CD4-positive, alpha-beta memory T cell (primary cell): ENCODE data around the gene DCST1. TPM values are rescaled to one million over a fixed set of nuclear protein-coding genes. Genes with fewer than 3 reads are reported as not detected.

ENCODE experiments used
- CTCF ChIA-PET: fragments of 350-600 bp; sonication (Branson Sonifier 250); formaldehyde crosslinking; loops from one replicate; lab custom pipeline; 2021; ENCODE audit warnings: inconsistent platforms; ENCODE audit not compliant: partially characterized antibody; lab: Charles Lee
- POLR2A ChIA-PET: fragments of 350-600 bp; sonication (Branson Sonifier 250); formaldehyde crosslinking; loops from one replicate; lab custom pipeline; 2021; ENCODE audit not compliant: partially characterized antibody; lab: Charles Lee
- DNase-seq, 5 donors: peaks; one replicate each; pipeline versions ENCODE4 v3.0.0 to v3.0.0-alpha.2; 2020 to 2022; ENCODE audit warnings: mixed read lengths in 1 of 5
- H3K27ac ChIP-seq: one replicate; pipeline ENCODE4 v1.7.0; 2013; ENCODE audit warnings: low read depth, low read length
- H3K27me3 ChIP-seq: 2 replicates; pipeline ENCODE4 v1.7.0; 2013; ENCODE audit warnings: mild to moderate bottlenecking, low read length, moderate library complexity; ENCODE audit not compliant: insufficient read depth
- H3K36me3 ChIP-seq: 2 replicates; pipeline ENCODE4 v1.7.0; 2013; ENCODE audit warnings: mild to moderate bottlenecking, low read length, moderate library complexity; ENCODE audit not compliant: insufficient read depth
- H3K4me1 ChIP-seq: 2 replicates; pipeline ENCODE4 v1.7.0; 2013; ENCODE audit warnings: mild to moderate bottlenecking, low read length, moderate library complexity; ENCODE audit not compliant: insufficient read depth
- H3K4me3 ChIP-seq, 2 donors: one replicate each; pipeline ENCODE4 v1.7.0; 2013; ENCODE audit warnings: low read length in 2 of 2, mild to moderate bottlenecking in 1 of 2
- H3K9me3 ChIP-seq, 2 donors: one replicate each; pipeline ENCODE4 v1.7.0; 2013; ENCODE audit warnings: low read length in 2 of 2, control low read depth in 1 of 2; ENCODE audit not compliant: control insufficient read depth in 1 of 2
- H3K27ac Mint-ChIP-seq, 7 donors: one replicate each; pipeline ENCODE4 v1.8.0; 2020 to 2021; ENCODE audit warnings: mixed read lengths in 7 of 7, mild to moderate bottlenecking in 6 of 7, inconsistent platforms in 3 of 7, moderate library complexity in 3 of 7
- H3K27me3 Mint-ChIP-seq, 2 donors: one replicate each; pipeline ENCODE4 v1.8.0; 2020 to 2021; ENCODE audit warnings: mixed read lengths in 2 of 2
- H3K36me3 Mint-ChIP-seq, 2 donors: one replicate each; pipeline ENCODE4 v1.8.0; 2020 to 2021; ENCODE audit warnings: mixed read lengths in 2 of 2, inconsistent platforms in 1 of 2, mild to moderate bottlenecking in 1 of 2
- H3K4me1 Mint-ChIP-seq, 4 donors: one replicate each; pipeline ENCODE4 v1.8.0; 2020 to 2021; ENCODE audit warnings: mixed read lengths in 4 of 4, mild to moderate bottlenecking in 1 of 4
- H3K4me3 Mint-ChIP-seq, 8 donors: one replicate each; pipeline ENCODE4 v1.8.0; 2020 to 2021; ENCODE audit warnings: mixed read lengths in 8 of 8, mild to moderate bottlenecking in 7 of 8, moderate library complexity in 6 of 8, inconsistent platforms in 3 of 8
- H3K9me3 Mint-ChIP-seq, 8 donors: one replicate each; pipeline ENCODE4 v1.8.0; 2020 to 2021; ENCODE audit warnings: mixed read lengths in 8 of 8, mild to moderate bottlenecking in 5 of 8, inconsistent platforms in 3 of 8, moderate library complexity in 1 of 8
- intact Hi-C: fragments of 100-400 bp; cut with micrococcal nuclease; formaldehyde crosslinking; loops from one replicate; pipeline ENCODE4 v1.15.1; 2023
- polyA plus RNA-seq, 2 donors: library from polyadenylated mRNA; unstranded; fragments of 300-500 nt; fragmentation: Illumina TruSeq; gene quantifications; one replicate each; pipeline ENCODE4 v1.2.3, GENCODE V29; 2021
- total RNA-seq, 2 experiments: library from RNA; stranded (reverse); gene quantifications; one replicate each; pipeline ENCODE4 v1.2.3, GENCODE V29; 2021

The DCST1 gene
- total and polyA plus RNA-seq, 4 experiments from 2014 or later = 0.14 TPM; not detected in 3

DNA sequence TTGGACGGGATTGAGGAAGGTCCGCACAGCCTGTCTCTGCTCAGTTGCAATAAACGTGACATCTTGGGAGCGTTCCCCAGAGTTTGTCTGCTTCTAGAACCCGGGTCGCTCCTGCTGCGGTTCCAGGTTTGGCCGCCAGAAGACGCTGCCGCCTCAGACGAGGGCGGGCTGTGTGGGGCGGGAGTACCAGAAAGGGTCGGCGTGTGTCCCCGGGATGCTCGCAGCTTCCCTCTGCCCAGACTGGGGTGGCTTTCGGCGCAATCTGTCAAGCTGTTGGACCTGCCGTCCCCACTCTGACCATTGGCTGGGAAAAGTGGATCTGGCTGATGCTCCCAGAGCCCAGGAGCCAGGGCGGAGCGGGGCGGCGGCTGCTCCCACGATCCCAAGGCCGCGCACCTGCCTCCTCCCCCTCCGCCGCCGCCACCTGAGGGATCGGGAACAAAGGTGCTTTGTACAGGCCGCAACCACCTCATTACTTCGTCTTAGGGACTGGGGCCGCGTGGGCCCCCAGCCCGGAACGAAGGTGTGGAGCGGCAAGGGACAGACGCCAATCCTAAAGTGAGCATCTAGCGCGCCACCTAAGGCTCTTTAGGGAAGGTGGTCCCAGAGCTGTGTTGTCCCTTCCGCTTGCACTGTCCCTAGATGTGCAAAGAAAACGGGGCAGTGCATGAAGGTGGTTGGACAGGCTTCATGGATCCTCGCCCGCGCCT lies 29.2 kb downstream of the DCST1 start:
- peak overlapping the region; percentile 25 to 91 (median 82) for H3K27ac Mint-ChIP-seq
- H3K4me3 ChIP-seq = peak overlapping the region; percentile 63 to 70

DNA sequence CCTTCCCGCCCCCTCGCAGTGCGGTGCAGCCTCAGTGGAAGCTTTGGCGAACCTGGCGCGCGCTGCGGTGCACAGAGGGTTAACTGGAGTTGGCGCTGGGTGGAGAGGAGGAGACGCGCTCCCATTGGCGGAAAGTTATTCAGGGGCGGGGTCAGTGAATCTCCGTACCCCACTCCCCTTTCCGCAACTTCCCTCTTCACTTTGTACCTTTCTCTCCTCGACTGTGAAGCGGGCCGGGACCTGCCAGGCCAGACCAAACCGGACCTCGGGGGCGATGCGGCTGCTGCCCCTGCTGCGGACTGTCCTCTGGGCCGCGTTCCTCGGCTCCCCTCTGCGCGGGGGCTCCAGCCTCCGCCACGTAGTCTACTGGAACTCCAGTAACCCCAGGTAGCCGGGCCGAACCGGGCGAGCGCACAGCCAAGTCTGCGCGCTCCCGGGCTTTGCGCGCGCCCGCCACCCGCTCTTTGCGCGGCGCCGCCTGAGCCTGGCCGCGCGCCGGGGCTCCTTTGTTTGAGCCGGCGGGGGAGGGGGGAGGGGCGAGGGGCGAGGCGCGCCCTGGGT lies 30.0 kb downstream of the DCST1 start, which contains the start of gene EFNA4:
Gene EFNA4, plus strand, starts transcription at position 191 of the 561 bp plus-strand sequence. Its CDS starts 84 bp downstream, at position 275.
- Histone ChIP-seq H3K27me3 (no peaks in the 10 kb centered on the region), H3K27ac (peak within 1 kb of the TSS; percentile 51), H3K4me3 (peak within 1 kb of the TSS; percentile 63 to 70), H3K4me1 (peaks cover 35% of the 10 kb centered on the region), H3K36me3 (peaks cover under 1% of the 10 kb centered on the region), H3K9me3 (no peaks in the 10 kb centered on the region)
- Mint-ChIP-seq H3K4me1 (peaks cover 23 to 52% (median 32%) of the 10 kb centered on the region in 4 donors), H3K27ac (peak within 1 kb of the TSS; percentile 81 to 94 (median 85)), H3K36me3 (peaks cover 8 to 24% of the 10 kb centered on the region in 2 donors), H3K27me3 (no peaks in the 10 kb centered on the region), H3K4me3 (peak within 1 kb of the TSS; percentile 91 to 99 (median 94)), H3K9me3 (no peaks in the 10 kb centered on the region)
- ChIA-PET CTCF (interaction anchor here (2.0 to 9.1 kb wide), 4 partner anchors 12 to 21 kb away, joined by 5 to 203 read pairs (median 42); partner anchors contain the start of genes ADAM15 and EFNA3), POLR2A (interaction anchor here (0.6 to 6.4 kb wide), 16 partner anchors 9 to 127 kb away, joined by 3 to 83 read pairs (median 4); partner anchors contain the start of genes ADAM15, EFNA3, KRTCAP2 and PMVK)
- peak; percentile 83 to 87 (median 86) for DNase-seq
- intact Hi-C loops = loop anchor here (1.0 to 10.0 kb wide), 3 partner anchors 8 to 299 kb away; no protein-coding TSS in a partner anchor

More for the DNA sequence above, 29.2 kb downstream of the DCST1 start:
- DNase-seq = peak; percentile 56 to 71 (median 65)
- Mint-ChIP-seq H3K36me3 (peaks cover 4 to 26% of the 10 kb centered on the region in 2 donors), H3K4me3 (peak overlapping the region; percentile 91 to 99 (median 94)), H3K27me3 (no peaks in the 10 kb centered on the region), H3K9me3 (no peaks in the 10 kb centered on the region), H3K4me1 (peaks cover 23 to 48% (median 32%) of the 10 kb centered on the region in 4 donors)
- Histone ChIP-seq H3K36me3 (peaks cover 3% of the 10 kb centered on the region), H3K9me3 (no peaks in the 10 kb centered on the region), H3K27ac (peak overlapping the region; percentile 51), H3K27me3 (no peaks in the 10 kb centered on the region), H3K4me1 (peaks cover 35% of the 10 kb centered on the region)
- POLR2A ChIA-PET = interaction anchor here (0.6 to 6.4 kb wide), 11 partner anchors 10 to 126 kb away, joined by 3 to 83 read pairs (median 7); partner anchors contain the start of genes ADAM15, EFNA3, KRTCAP2 and PMVK
- intact Hi-C loops = loop anchor here (1.0 to 10.0 kb wide), 3 partner anchors 8 to 298 kb away; no protein-coding TSS in a partner anchor
- CTCF ChIA-PET = interaction anchor here (0.6 to 9.1 kb wide), 4 partner anchors 15 to 110 kb away, joined by 3 to 203 read pairs (median 42); partner anchors contain the start of genes ADAM15, EFNA3 and KRTCAP2

DNA sequence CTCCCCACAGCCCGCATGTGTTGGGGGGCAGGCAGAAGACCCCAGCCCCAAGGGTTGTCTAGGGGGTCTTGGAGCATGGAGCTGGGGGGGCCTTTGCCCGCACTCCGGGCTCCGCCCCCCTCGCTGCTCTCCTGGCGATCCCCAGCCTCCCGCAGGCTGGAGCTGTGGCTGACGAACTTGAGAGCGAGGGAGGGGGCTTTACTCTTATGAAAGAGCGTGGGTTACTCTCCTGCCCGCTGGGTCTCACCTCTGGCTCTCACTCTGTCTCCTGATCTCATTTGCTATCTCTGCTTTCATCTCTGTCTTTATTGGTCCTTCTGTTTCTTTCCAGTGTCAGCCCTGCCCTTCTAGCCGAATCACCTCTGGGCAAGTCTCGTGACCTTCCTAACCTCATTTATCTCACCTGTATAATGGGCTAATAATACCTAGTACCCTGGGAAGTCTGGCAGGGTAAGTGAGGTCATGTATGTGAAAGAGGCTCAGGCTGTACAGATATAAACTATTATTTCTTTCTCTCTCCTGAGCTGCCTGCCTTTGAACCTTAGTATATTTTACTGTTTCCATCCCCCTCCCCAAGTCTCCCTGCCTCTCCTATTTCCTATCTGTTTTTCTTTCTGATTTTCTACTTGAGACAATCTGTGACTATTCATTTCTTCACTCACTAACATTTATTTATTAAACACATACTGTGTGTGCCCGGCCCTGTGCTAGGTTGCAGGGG lies 30.6 kb downstream of the DCST1 start:
- H3K27me3 Mint-ChIP-seq = no peaks in the 10 kb centered on the region
- peaks cover 11 to 25% of the 10 kb centered on the region in 2 donors for H3K36me3 Mint-ChIP-seq
- intact Hi-C loops = loop anchor here (10.0 kb wide), 1 partner anchor 299 kb away; no protein-coding TSS in a partner anchor
- H3K4me3 ChIP-seq = peak overlapping the region in 1 of 2 donors; percentile 70
- H3K9me3 Mint-ChIP-seq = no peaks in the 10 kb centered on the region
- H3K27ac Mint-ChIP-seq = peak overlapping the region; percentile 59 to 85 (median 77)
- H3K4me1 Mint-ChIP-seq = peaks cover 23 to 55% (median 32%) of the 10 kb centered on the region in 4 donors
- no peaks in the 10 kb centered on the region for H3K9me3 ChIP-seq
- peak in 2 of 5 donors; percentile 29 to 60 for DNase-seq
- no peaks in the 10 kb centered on the region for H3K36me3 ChIP-seq
- peaks cover 35% of the 10 kb centered on the region for H3K4me1 ChIP-seq
- peak overlapping the region; percentile 51 for H3K27ac ChIP-seq
- peak overlapping the region; percentile 82 to 95 (median 90) for H3K4me3 Mint-ChIP-seq
- H3K27me3 ChIP-seq = no peaks in the 10 kb centered on the region
- CTCF ChIA-PET = interaction anchor here (1.2 to 9.1 kb wide), 5 partner anchors 11 to 129 kb away, joined by 3 to 203 read pairs (median 5); partner anchors contain the start of gene ADAM15
- POLR2A ChIA-PET = interaction anchor here (0.9 to 6.4 kb wide), 12 partner anchors 8 to 105 kb away, joined by 3 to 83 read pairs (median 6); partner anchors contain the start of genes ADAM15, EFNA3 and PYGO2

DNA sequence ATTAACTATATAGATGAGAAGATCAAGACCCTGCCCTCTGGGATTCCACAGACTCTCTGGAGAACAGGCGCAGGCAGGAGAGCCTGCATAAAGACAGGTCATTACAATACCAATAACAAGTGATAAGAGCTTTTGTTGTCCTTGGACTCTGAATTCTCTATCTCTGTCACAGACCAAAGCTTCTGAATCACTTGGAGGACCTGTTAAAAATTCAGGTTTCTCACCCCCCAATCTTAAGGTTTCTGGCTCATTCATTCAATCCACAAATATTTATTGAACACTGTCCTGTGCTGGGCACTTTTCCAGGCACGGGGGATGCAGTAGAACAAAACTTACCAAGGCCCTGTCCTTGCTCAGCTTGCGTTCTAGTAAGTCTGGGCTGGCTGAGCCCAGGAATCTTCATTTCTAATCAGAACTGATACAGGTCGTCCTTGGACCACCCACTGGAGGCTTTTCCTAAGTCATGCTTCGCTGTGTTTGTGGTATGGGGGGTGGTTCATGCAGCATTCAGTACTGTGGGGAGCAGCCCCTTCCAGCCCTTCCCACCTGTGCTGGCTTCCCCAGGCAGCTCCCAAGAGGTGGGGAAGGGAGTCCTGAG lies 31.3 kb downstream of the DCST1 start:
- intact Hi-C loops = loop anchor here (10.0 kb wide), 1 partner anchor 300 kb away; no protein-coding TSS in a partner anchor
- Mint-ChIP-seq H3K9me3 (no peaks in the 10 kb centered on the region), H3K4me3 (peak overlapping the region; percentile 82 to 95 (median 90)), H3K4me1 (peaks cover 23 to 55% (median 32%) of the 10 kb centered on the region in 4 donors), H3K36me3 (peaks cover 11 to 26% of the 10 kb centered on the region in 2 donors), H3K27ac (peak overlapping the region; percentile 59 to 85 (median 74)), H3K27me3 (no peaks in the 10 kb centered on the region)
- H3K27me3 ChIP-seq = no peaks in the 10 kb centered on the region
- CTCF ChIA-PET = interaction anchor here (1.2 to 9.1 kb wide), 5 partner anchors 11 to 129 kb away, joined by 3 to 203 read pairs (median 5); partner anchors contain the start of gene ADAM15
- POLR2A ChIA-PET = interaction anchor here (1.1 to 6.4 kb wide), 7 partner anchors 7 to 104 kb away, joined by 3 to 83 read pairs (median 9); partner anchors contain the start of gene ADAM15
- peaks cover 37% of the 10 kb centered on the region for H3K4me1 ChIP-seq
- no peaks in the 10 kb centered on the region for H3K36me3 ChIP-seq
- no peak for DNase-seq
- H3K27ac ChIP-seq = no peak overlapping the region
- no peak overlapping the region for H3K4me3 ChIP-seq
- no peaks in the 10 kb centered on the region for H3K9me3 ChIP-seq

DNA sequence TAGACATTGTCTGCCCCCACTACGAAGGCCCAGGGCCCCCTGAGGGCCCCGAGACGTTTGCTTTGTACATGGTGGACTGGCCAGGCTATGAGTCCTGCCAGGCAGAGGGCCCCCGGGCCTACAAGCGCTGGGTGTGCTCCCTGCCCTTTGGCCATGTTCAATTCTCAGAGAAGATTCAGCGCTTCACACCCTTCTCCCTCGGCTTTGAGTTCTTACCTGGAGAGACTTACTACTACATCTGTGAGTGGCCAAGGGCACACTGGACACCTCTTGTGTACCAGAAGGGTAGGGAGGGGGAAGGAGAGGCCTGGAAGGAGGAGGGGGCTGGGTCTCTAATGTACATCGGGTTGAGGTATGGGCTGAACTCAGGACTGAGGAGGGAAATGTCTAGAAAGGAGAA lies 33.2 kb downstream of the DCST1 start:
- DNase-seq = no peak
- H3K4me1 Mint-ChIP-seq = peaks cover 22 to 62% (median 35%) of the 10 kb centered on the region in 4 donors
- H3K4me3 ChIP-seq = no peak overlapping the region
- ChIA-PET POLR2A (interaction anchor here (1.0 kb wide), 1 partner anchor 14 kb away, joined by 3 read pairs; no protein-coding TSS in a partner anchor), CTCF (interaction anchor here (0.8 to 6.7 kb wide), 4 partner anchors 16 to 25 kb away, joined by 3 to 74 read pairs (median 4); no protein-coding TSS in a partner anchor)
- intact Hi-C loops = loop anchor here (10.0 kb wide), 1 partner anchor 302 kb away; no protein-coding TSS in a partner anchor
- no peaks in the 10 kb centered on the region for H3K27me3 ChIP-seq
- peaks cover 48% of the 10 kb centered on the region for H3K4me1 ChIP-seq
- no peaks in the 10 kb centered on the region for H3K36me3 ChIP-seq
- no peak overlapping the region for H3K27ac Mint-ChIP-seq
- H3K9me3 ChIP-seq = no peaks in the 10 kb centered on the region
- H3K4me3 Mint-ChIP-seq = peak overlapping the region in 1 of 8 donors; percentile 24
- H3K9me3 Mint-ChIP-seq = no peaks in the 10 kb centered on the region
- H3K27me3 Mint-ChIP-seq = no peaks in the 10 kb centered on the region
- no peak overlapping the region for H3K27ac ChIP-seq
- H3K36me3 Mint-ChIP-seq = peaks cover 11 to 21% of the 10 kb centered on the region in 2 donors
